GM18502 (cell line): ENCODE data around the gene EIF5B.

Experiments used
- ATAC-seq: cut with Tn5 transposase; IDR thresholded peaks from one replicate; pipeline ENCODE4 v1.9.1; 2021; ENCODE audit warnings: mild to moderate bottlenecking; ENCODE audit not compliant: unreplicated experiment, poor library complexity

The EIF5B gene

DNA sequence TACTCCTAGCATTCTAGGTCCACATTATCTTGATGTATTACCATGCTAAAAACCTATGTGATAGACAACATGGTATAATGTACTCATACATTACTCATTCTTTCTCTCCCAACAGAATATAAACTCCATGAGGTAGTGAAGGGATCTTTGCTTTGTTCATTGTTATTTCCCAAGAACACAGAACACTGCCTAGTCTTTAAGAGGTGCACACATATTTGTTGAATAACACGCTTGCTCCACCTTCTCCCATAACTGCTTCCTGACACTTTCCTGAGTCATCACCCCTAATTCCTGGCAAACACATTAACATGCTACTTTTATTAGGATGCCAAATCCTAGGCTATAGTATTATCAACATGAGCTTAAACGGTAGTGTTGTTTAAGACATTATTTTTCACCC lies 111.4 kb downstream of the EIF5B start:
- ATAC-seq: no peak

DNA sequence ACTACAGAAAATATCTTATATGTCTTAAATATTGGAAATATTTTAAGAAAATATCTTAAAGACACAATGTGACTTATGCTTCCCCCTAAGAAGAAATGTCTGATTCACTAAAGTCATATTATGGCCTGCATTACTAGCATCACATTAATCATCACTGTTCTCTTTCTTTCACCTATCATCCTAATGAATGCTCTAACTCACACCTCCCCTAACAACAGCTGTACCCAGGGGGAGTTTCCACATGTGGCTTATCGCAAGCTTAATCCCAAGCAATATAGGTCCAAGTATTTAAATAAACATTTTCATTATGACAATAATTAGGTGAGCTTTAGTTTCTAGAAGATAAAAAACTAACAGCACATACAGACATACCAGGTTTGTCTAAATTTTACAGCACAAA lies 113.0 kb downstream of the EIF5B start:
- no peak for ATAC-seq
